ENCODE data around the gene PPM1G. TPM values are rescaled to one million over a fixed set of nuclear protein-coding genes. Genes with fewer than 3 reads are reported as not detected.
"Not testable (repeated sequence)": the region's sequence is repeated elsewhere in the genome, so short reads cannot be mapped to it uniquely, and the experiment has no call there.

Gene PPM1G
- total RNA-seq (2014; rRNA removed; shearing (Covaris generic)) = 197 and 212 TPM in 2 replicates

- DNase-seq (ENCODE audit: low read depth) = peak; percentile 98
Measured at GRCh38 chr2:27409321-27410073, at the start of gene PPM1G. Gene PPM1G (minus strand): TSS chr2:27409591. CDS start chr2:27409422, 169 bp downstream.

- no peak for DNase-seq (ENCODE audit: low read depth)
Measured at GRCh38 chr2:27453968-27454367, 44.6 kb upstream of the PPM1G start.

- no peak for DNase-seq (ENCODE audit: low read depth)
Measured at GRCh38 chr2:27451095-27451494, 41.7 kb upstream of the PPM1G start.

- DNase-seq (ENCODE audit: low read depth) = no peak
Measured at GRCh38 chr2:27448381-27448780, 39.0 kb upstream of the PPM1G start.

- DNase-seq (ENCODE audit: low read depth) = no peak
Measured at GRCh38 chr2:27446057-27446456, 36.7 kb upstream of the PPM1G start.

GRCh38 chr2:27445615-27446014 is 36.2 kb upstream of the PPM1G start:
- DNase-seq (ENCODE audit: low read depth) = no peak

GRCh38 chr2:27445155-27445554 is 35.8 kb upstream of the PPM1G start:
- no peak for DNase-seq (ENCODE audit: low read depth)

GRCh38 chr2:27442920-27443282 is 33.5 kb upstream of the PPM1G start:
- no peak for DNase-seq (ENCODE audit: low read depth)

GRCh38 chr2:27441958-27442919 is 32.8 kb upstream of the PPM1G start, which contains the start of gene KRTCAP3:
Gene KRTCAP3 (plus strand): TSS chr2:27442381. CDS start chr2:27442413, 32 bp downstream.
- no peak for DNase-seq (ENCODE audit: low read depth)

GRCh38 chr2:27441226-27441926 is 32.0 kb upstream of the PPM1G start:
- DNase-seq (ENCODE audit: low read depth) = no peak

GRCh38 chr2:27435628-27436027 is 26.2 kb upstream of the PPM1G start:
- no peak for DNase-seq (ENCODE audit: low read depth)

- peak; percentile 77 for DNase-seq (ENCODE audit: low read depth)
Measured at GRCh38 chr2:27431395-27431794, 22.0 kb upstream of the PPM1G start.

GRCh38 chr2:27428978-27429541 is 19.7 kb upstream of the PPM1G start:
- DNase-seq (ENCODE audit: low read depth) = peak; percentile 96

- peak; percentile 94 for DNase-seq (ENCODE audit: low read depth)
Measured at GRCh38 chr2:27428213-27428977, 19.0 kb upstream of the PPM1G start, which contains the start of gene NRBP1. Gene NRBP1 (plus strand): TSS chr2:27428631. CDS start chr2:27433274, 4,643 bp downstream.

GRCh38 chr2:27427863-27428212 is 18.4 kb upstream of the PPM1G start:
- no peak for DNase-seq (ENCODE audit: low read depth)

GRCh38 chr2:27425039-27425438 is 15.6 kb upstream of the PPM1G start:
- DNase-seq (ENCODE audit: low read depth) = not testable (repeated sequence)

- DNase-seq (ENCODE audit: low read depth) = no peak
Measured at GRCh38 chr2:27422958-27423357, 13.6 kb upstream of the PPM1G start.

- no peak for DNase-seq (ENCODE audit: low read depth)
Measured at GRCh38 chr2:27421660-27422250, 12.4 kb upstream of the PPM1G start.

GRCh38 chr2:27420996-27421395 is 11.6 kb upstream of the PPM1G start:
- DNase-seq (ENCODE audit: low read depth) = no peak

GRCh38 chr2:27416151-27416550 is 6.8 kb upstream of the PPM1G start:
- DNase-seq (ENCODE audit: low read depth) = no peak

Measured in Daoy (cell line).